ENCODE results near the gene ATXN10. TPM values are rescaled to one million over a fixed set of nuclear protein-coding genes. Genes with fewer than 3 reads are reported as not detected.
"Not testable (repeated sequence)": the region's sequence is repeated elsewhere in the genome, so short reads cannot be mapped to it uniquely, and the experiment has no call there.

Gene ATXN10, protein sequence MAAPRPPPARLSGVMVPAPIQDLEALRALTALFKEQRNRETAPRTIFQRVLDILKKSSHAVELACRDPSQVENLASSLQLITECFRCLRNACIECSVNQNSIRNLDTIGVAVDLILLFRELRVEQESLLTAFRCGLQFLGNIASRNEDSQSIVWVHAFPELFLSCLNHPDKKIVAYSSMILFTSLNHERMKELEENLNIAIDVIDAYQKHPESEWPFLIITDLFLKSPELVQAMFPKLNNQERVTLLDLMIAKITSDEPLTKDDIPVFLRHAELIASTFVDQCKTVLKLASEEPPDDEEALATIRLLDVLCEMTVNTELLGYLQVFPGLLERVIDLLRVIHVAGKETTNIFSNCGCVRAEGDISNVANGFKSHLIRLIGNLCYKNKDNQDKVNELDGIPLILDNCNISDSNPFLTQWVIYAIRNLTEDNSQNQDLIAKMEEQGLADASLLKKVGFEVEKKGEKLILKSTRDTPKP
- 100 to 1,000 TPM in 1 of 2 experiments, 10 to 100 TPM in 1; 87.1 to 101 TPM for total RNA-seq

DNA sequence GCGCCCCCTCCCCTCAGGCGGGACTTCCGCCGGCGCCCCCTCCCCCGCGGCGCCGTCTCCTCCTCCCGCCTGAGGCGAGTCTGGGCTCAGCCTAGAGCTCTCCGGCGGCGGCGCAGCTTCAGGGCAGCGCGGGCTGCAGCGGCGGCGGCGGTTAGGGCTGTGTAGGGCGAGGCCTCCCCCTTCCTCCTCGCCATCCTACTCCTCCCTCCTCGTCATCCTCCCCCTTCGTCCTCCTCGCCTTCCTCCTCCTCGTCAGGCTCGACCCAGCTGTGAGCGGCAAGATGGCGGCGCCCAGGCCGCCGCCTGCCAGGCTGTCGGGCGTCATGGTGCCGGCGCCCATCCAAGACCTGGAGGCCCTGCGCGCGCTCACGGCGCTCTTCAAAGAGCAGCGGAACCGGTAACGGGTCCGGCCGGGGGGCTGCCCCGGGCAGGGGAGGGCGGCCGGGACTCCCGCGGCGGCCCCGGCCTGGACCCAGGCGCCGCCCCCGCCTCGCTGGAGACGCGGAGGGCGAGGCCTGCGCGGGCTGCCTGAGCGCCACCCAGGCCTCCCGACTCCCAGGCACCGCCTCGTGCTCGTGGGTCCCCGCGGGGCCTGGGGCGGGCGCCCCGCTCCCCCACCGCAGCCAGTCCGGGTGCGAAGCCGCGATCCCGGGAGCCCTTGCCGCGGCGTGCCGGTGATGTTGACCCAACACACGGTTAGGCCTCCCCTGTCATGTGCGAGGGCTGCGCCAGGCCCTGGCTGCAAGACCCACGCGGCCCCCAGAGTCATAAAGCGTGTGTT is at the start of gene ATXN10:
Gene ATXN10, plus strand, starts transcription at position 52 of the 781 bp plus-strand sequence. Its CDS starts 230 bp downstream, at position 282.
- POLR2A ChIA-PET = interaction anchor here (0.5 kb wide), 1 partner anchor 73 kb away, joined by 4 read pairs; no protein-coding TSS in a partner anchor
- DNase-seq (peak; percentile 83), ATAC-seq (peak; percentile 78)
- intact Hi-C loops (cut with DNase I, micrococcal nuclease) = loop anchor here in 1 of 2 experiments (1.0 to 10.0 kb wide), 6 partner anchors 357 to 663 kb away; partner anchors contain the start of genes CDPF1, GTSE1, PPARA and TRMU
- Mint-ChIP-seq H3K36me3 (ENCODE audit: low read depth) (peaks cover 36% of the 10 kb centered on the region), H3K9me3 (ENCODE audit: low read depth) (no peaks in the 10 kb centered on the region), H3K4me1 (peaks cover 33% of the 10 kb centered on the region), H3K27me3 (peaks cover 3% of the 10 kb centered on the region), H3K27ac (peak within 1 kb of the TSS; percentile 87), H3K4me3 (peak within 1 kb of the TSS; percentile 89)
- CTCF ChIA-PET = no interaction called here

DNA sequence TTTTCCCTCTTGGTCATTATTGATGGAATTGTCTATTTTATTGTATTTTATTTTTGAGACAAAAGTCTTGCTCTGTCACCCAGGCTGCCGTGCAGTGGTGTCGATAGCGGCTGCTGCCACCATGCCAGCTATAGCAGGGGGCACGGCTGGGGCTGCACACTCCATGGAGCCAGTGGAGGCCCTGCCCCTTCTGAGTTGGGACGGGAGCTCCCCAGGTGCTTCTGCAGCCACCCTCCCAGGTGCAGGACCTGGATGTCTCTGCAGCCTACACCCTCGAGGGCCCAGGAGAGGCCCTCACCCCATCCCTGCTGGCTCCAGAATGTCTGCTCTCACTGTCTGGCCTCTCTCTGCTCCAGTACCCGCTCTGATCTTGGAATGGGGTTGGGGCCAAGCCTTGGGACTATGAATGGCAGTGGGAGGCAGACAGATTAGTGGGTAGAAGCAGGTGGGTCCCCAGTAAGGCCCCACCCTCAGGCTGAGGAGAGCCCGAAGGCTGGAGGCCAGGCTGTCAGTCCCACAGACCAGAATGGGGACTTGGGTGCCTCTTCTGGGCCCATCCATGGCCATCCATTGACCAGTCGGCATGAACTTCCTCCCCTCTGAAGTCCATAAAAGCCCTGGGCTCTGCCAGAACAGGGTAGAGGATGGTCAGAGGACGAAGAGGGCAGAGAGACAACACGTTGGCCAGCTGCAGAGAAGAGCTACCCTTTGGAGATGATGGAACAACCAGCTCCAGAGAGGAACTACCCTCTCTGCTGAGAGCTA is 49.6 kb upstream of the ATXN10 start:
- DNase-seq (no peak), ATAC-seq (no peak)
- Mint-ChIP-seq H3K27me3 (peaks cover 1% of the 10 kb centered on the region), H3K36me3 (ENCODE audit: low read depth) (no peaks in the 10 kb centered on the region), H3K9me3 (ENCODE audit: low read depth) (no peaks in the 10 kb centered on the region), H3K4me3 (no peak overlapping the region), H3K27ac (no peak overlapping the region), H3K4me1 (peaks cover 2% of the 10 kb centered on the region)
- CTCF ChIA-PET = no interaction called here
- POLR2A ChIA-PET = no interaction called here
- intact Hi-C loops (cut with DNase I, micrococcal nuclease) = no loop called here

DNA sequence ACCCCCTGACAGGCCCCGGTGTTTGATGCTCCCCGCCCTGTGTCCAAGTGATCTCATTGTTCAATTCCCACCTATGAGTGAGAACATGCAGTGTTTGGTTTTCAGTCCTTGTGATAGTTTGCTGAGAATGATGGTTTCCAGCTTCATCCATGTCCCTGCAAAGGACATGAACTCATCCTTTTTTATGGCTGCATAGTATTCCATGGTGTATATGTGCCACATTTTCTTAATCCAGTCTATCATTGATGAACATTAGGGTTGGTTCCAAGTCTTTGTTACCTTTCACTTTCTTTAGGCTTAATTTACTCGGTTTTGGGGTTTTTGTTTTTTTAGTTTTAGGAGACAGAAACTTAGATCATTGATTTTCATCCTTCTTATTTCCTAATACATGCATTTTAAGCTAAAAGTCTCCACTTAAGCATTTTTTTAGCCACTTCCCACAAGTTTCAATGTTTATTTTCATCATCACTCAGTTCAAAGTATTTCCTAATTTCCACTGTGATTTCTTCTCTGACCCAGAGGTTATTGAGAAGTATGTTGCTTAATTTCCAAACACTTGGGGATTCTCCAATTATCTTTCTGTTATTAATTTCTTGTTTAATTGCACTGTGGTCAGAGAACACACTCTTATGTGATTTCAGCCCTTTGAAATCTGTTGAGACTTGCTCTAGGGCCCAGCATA is 48.0 kb upstream of the ATXN10 start:
- intact Hi-C loops (cut with DNase I, micrococcal nuclease); ATAC-seq; H3K9me3 Mint-ChIP-seq (ENCODE audit: low read depth); CTCF ChIA-PET; H3K36me3 Mint-ChIP-seq (ENCODE audit: low read depth); DNase-seq; H3K4me3 Mint-ChIP-seq; POLR2A ChIA-PET; H3K27ac Mint-ChIP-seq; H3K4me1 Mint-ChIP-seq; H3K27me3 Mint-ChIP-seq: not testable (repeated sequence)

DNA sequence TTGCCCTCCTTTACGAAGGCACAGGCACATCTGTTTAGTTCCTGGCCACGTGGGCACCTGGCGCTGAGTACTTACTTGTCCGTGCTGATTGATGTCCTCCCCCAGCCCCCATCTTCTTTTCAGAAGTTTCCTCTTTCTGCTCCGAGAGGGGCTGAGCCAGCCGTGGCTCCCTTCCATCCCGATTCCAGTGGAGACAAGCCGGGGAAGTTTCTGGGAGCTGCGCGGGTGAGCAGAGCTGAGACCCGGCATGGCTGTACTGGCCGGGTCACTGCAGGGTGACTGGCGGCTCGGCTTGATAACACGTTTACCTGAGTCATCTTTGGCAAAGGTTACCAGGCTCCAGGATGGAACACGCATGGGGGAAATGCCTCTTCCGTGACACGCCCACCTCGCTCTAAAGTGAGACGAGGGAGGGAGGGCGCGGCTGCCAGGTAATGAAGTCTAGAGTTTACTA is 45.4 kb upstream of the ATXN10 start:
- no peak overlapping the region for H3K27ac Mint-ChIP-seq
- ATAC-seq (no peak), DNase-seq (no peak)
- H3K4me3 Mint-ChIP-seq = no peak overlapping the region
- H3K36me3 Mint-ChIP-seq (ENCODE audit: low read depth) = no peaks in the 10 kb centered on the region
- intact Hi-C loops (cut with DNase I, micrococcal nuclease) = no loop called here
- no peaks in the 10 kb centered on the region for H3K9me3 Mint-ChIP-seq (ENCODE audit: low read depth)
- ChIA-PET POLR2A (no interaction called here), CTCF (interaction anchor here (0.6 to 0.7 kb wide), 2 partner anchors 11 to 38 kb away, joined by 3 read pairs; no protein-coding TSS in a partner anchor)
- H3K27me3 Mint-ChIP-seq = peaks cover 11% of the 10 kb centered on the region
- no peaks in the 10 kb centered on the region for H3K4me1 Mint-ChIP-seq

DNA sequence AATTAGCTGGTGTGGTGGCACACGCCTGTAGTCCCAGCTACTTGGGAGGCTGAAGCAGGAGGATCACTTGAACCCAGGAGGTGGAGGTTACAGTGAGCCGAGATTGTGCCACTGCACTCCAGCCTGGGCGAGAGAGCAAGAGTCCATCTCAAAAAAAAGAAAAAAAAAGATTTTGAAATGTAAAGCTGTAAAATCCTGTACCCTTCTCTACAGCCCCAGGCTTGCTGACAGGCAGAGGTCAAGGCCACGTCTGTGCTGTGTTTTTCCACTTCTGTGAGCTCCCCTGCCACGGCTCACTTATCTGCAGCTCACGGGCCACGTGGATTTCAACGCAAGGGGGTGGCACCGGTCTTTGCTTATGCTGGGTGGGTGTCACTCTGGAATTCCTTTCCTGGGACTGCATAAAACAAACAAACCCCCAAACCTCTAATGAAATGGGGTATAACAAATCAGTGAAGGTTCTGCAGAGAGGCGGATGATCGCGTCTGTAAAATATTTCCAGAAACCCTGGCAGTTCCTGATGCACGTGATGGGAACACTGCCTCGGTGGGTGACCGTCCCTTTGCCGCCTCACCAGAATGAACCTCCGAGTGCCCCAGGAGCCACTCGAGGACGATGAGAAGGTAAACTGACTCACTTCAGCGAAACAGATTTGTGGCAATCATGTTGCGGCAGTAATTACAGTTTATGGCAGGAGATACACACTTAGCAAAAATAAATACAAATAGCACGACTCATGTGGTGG is 44.0 kb upstream of the ATXN10 start:
- intact Hi-C loops (cut with DNase I, micrococcal nuclease) = no loop called here
- POLR2A ChIA-PET = no interaction called here
- CTCF ChIA-PET = interaction anchor here (0.7 kb wide), 1 partner anchor 356 kb away, joined by 4 read pairs; no protein-coding TSS in a partner anchor
- H3K27ac Mint-ChIP-seq = no peak overlapping the region
- no peaks in the 10 kb centered on the region for H3K36me3 Mint-ChIP-seq (ENCODE audit: low read depth)
- H3K9me3 Mint-ChIP-seq (ENCODE audit: low read depth) = no peaks in the 10 kb centered on the region
- H3K4me3 Mint-ChIP-seq = no peak overlapping the region
- DNase-seq (no peak), ATAC-seq (no peak)
- no peaks in the 10 kb centered on the region for H3K4me1 Mint-ChIP-seq
- H3K27me3 Mint-ChIP-seq = peaks cover 22% of the 10 kb centered on the region

DNA sequence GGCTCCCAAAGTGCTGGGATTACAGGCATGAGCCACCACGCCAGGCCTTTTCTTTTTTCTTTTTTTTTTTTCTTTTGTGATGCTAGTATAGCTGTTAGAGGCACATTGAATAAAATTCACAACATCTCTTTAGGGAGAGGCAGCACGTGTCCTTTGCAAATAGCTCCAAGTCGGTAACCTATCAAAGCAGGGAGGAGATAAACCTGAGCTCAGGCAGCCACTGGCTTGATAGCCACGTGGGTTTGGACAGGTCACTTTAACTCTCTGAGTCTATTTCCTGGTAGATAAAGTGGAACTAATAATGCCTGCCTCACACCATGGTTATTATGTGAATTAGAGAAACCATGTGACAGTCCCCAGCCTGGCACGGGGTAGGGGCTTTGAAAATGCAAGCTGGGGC is 43.1 kb upstream of the ATXN10 start:
- ChIA-PET POLR2A (no interaction called here), CTCF (no interaction called here)
- Mint-ChIP-seq H3K4me1 (no peaks in the 10 kb centered on the region), H3K9me3 (ENCODE audit: low read depth) (no peaks in the 10 kb centered on the region), H3K27ac (no peak overlapping the region), H3K36me3 (ENCODE audit: low read depth) (no peaks in the 10 kb centered on the region), H3K4me3 (no peak overlapping the region), H3K27me3 (peaks cover 23% of the 10 kb centered on the region)
- intact Hi-C loops (cut with DNase I, micrococcal nuclease) = no loop called here
- DNase-seq = no peak
- ATAC-seq = no peak

DNA sequence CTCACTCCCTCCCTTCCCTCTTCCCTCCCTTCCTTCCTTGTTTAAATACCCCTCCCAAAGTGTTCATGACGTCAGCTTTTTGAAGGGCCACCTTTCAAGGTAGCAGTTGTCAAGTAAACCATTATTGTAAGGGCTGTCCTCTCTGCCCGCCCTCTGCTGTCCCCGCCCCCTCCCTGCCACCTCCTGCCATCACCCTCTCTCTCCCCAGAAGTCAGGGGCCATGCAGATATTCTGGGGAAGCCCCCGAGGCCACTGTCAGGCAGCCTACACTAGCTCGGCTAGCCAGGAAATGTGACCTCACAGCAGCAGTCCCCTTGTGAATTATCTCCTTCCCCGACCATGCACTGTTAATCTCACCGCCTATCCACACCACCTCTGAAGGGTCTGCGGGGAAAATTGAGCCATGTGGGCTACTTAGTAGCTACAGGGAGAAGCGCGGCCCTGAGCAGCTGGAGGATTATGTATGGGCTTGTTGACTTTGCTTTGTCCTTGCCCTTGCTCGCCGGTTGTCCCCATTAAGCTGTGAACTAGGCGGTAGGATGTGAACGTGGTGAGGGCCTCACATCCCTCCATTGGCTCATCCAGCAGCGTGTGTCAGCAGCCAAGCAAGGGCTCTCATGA is 42.1 kb upstream of the ATXN10 start:
- Mint-ChIP-seq H3K4me3 (no peak overlapping the region), H3K27me3 (peaks cover 24% of the 10 kb centered on the region), H3K36me3 (ENCODE audit: low read depth) (no peaks in the 10 kb centered on the region), H3K9me3 (ENCODE audit: low read depth) (no peaks in the 10 kb centered on the region), H3K4me1 (no peaks in the 10 kb centered on the region), H3K27ac (no peak overlapping the region)
- ChIA-PET CTCF (no interaction called here), POLR2A (interaction anchor here (0.7 kb wide), 1 partner anchor 806 kb away, joined by 3 read pairs; no protein-coding TSS in a partner anchor)
- intact Hi-C loops (cut with DNase I, micrococcal nuclease) = no loop called here
- ATAC-seq = no peak
- DNase-seq = no peak

DNA sequence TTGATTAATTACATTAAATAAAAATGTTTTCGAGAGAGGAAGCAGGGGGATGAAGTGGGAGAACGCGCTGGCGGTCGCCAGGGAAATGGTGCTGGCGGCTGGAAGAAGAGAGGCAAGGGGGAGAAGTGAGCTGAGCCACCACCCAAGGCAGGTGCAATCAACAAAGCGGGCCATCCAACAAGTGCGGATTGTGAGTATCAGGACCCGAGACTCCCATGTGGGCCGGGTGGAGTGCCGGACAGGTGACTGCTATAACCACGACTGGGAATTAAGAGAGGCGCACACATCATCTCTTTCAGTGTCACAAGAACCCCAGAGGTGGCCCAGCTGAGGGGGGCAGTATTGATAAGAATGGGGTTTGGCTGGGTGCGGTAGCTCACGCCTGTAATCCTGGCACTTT is 41.2 kb upstream of the ATXN10 start:
- CTCF ChIA-PET = no interaction called here
- no peaks in the 10 kb centered on the region for H3K9me3 Mint-ChIP-seq (ENCODE audit: low read depth)
- POLR2A ChIA-PET = no interaction called here
- intact Hi-C loops (cut with DNase I, micrococcal nuclease) = no loop called here
- ATAC-seq (no peak), DNase-seq (no peak)
- H3K4me1 Mint-ChIP-seq = no peaks in the 10 kb centered on the region
- H3K27me3 Mint-ChIP-seq = peaks cover 23% of the 10 kb centered on the region
- H3K36me3 Mint-ChIP-seq (ENCODE audit: low read depth) = no peaks in the 10 kb centered on the region
- no peak overlapping the region for H3K27ac Mint-ChIP-seq
- H3K4me3 Mint-ChIP-seq = no peak overlapping the region

DNA sequence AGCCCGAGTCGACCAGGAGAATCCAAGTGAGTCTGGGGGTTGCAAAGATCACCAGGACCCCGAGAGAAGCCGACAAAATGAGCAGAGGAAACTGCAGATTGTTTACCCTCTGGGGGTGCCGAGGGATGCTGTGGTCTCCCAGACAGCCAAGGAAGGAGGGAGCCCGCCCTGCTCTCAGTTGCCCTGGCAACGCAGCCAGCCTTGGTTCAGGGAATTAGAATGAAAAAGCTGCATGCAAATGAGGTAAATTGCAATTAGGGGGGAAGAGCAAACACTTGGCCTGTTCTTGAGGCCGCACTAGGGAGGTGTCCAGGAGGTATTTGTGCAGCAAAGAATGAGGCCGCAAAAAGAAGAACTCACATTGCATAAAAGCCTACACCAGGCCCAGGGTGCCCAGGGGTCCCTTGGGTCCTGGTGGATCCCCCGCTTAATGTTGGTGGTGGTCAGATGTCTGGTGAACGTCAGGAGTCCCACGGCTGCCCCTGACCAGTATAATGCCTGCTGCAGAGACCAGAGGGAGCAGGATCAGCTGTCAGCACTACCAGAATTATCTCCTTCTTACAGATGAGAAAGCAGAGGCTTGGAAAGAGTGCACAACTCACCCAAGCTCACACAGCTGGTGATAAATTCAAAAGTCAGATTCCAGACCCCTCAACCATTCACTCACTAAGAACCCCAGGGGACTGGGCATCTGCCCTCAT is 40.3 kb upstream of the ATXN10 start:
- POLR2A ChIA-PET = no interaction called here
- CTCF ChIA-PET = no interaction called here
- DNase-seq = no peak
- H3K27ac Mint-ChIP-seq = no peak overlapping the region
- no peaks in the 10 kb centered on the region for H3K9me3 Mint-ChIP-seq (ENCODE audit: low read depth)
- no peaks in the 10 kb centered on the region for H3K36me3 Mint-ChIP-seq (ENCODE audit: low read depth)
- intact Hi-C loops (cut with DNase I, micrococcal nuclease) = no loop called here
- no peak for ATAC-seq
- H3K27me3 Mint-ChIP-seq = peaks cover 23% of the 10 kb centered on the region
- H3K4me3 Mint-ChIP-seq = no peak overlapping the region
- H3K4me1 Mint-ChIP-seq = no peaks in the 10 kb centered on the region

DNA sequence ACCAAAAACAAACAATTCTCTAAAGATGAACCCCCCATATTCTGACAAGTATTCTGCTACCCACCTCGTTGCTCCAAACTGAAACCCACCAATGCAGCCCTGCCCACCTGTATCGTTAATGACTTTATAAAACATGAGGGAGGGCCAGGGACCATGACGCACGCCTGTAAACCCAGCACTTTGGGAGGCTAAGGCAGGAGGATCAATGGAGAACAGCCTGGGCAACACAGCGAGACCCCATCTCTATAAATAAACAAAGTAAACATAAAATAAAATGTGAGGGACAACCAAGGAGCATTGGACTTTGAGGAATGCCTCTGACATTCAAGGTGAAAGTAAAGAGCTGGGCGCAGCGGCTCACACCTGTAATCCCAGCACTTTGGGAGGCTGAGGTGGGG is 39.8 kb upstream of the ATXN10 start:
- no peaks in the 10 kb centered on the region for H3K4me1 Mint-ChIP-seq
- H3K4me3 Mint-ChIP-seq = no peak overlapping the region
- ATAC-seq = no peak
- ChIA-PET CTCF (no interaction called here), POLR2A (no interaction called here)
- H3K36me3 Mint-ChIP-seq (ENCODE audit: low read depth) = no peaks in the 10 kb centered on the region
- H3K27me3 Mint-ChIP-seq = peaks cover 23% of the 10 kb centered on the region
- DNase-seq = no peak
- no peak overlapping the region for H3K27ac Mint-ChIP-seq
- no peaks in the 10 kb centered on the region for H3K9me3 Mint-ChIP-seq (ENCODE audit: low read depth)
- intact Hi-C loops (cut with DNase I, micrococcal nuclease) = no loop called here

Data from activated CD4-positive, alpha-beta T cell treated with anti-CD3 and anti-CD28 coated beads for 36 hours (primary cell).